NCI-H1048 (cell line): ENCODE data around the gene PAN2.
"Not testable (repeated sequence)": the region's sequence is repeated elsewhere in the genome, so short reads cannot be mapped to it uniquely, and the experiment has no call there.

Experiments used
- DNase-seq: peaks from one replicate; lab custom pipeline; 2025; lab: John Stamatoyannopoulos, UW

The PAN2 gene

GRCh38 chr12:56346675-56347074, 12.9 kb upstream of the PAN2 start:
- no peak for DNase-seq

GRCh38 chr12:56342290-56342689, 8.5 kb upstream of the PAN2 start:
- DNase-seq: not testable (repeated sequence)

- no peak for DNase-seq
Observed at GRCh38 chr12:56341616-56342015, 7.8 kb upstream of the PAN2 start.

- DNase-seq: no peak
Observed at GRCh38 chr12:56339158-56339422, 5.3 kb upstream of the PAN2 start.

GRCh38 chr12:56338308-56339157, 4.7 kb upstream of the PAN2 start, which contains the start of gene IL23A:
TSS of gene IL23A (plus strand) at chr12:56338884. CDS start at chr12:56339045, 161 bp downstream.
- no peak for DNase-seq

GRCh38 chr12:56337753-56338251, 4.0 kb upstream of the PAN2 start:
- DNase-seq: no peak

DNA sequence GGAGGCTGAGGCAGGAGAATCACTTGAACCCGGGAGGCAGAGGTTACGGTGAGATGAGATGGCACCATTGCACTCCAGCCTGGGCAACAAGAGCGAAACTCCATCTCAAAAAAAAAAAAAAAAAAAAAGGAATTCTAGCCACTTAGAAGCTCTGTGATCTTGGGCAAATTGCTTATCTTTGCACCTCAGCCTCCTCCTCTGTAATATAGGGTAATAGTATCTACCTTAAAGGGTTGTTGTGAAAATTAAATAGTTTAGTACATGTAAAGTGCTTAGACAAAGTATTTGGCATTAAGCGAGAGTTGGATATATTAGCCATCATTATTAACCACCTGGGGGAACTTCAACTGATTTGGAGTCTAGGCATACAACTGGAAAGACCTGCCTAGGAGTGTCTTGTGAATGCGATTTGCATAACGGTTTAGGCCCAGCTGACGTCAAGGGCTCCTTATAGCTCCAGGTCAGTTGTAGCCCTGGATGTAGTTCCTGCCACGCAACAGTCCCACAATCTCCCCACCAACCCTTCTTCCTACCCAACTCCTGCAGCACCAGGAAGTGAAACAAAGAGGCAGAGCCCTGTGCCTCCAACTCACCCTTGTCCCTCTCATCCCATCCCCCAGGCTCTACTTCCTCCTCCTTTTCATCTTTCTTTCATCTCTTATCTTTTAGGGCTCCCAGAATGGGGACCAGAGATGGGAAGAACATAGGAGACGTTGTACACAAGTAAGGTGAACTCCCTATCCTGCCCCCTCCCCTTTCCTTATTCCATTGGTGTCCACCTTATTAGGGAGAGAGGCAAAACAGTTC, 2.8 kb upstream of the PAN2 start:
- DNase-seq: peak; percentile 37

DNA sequence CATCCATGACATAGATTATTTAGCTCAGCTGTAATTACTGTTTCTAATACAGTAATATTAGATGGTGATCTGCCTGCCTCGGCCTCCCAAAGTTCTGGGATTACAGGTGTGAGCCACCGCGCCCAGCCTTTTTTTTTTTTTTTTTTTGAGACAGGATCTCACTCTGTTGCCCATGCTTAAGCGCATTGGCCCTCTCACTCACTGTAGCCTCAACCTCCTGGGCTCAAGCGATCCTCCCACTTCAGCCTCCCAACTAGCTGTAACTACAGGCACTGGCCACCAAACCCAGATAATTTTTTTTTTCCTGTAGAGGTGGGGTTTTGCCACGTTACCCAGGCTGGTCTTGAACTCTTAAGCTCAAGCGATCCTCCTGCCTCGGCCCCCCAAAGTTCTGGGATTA, 1.7 kb upstream of the PAN2 start:
- not testable (repeated sequence) for DNase-seq

DNA sequence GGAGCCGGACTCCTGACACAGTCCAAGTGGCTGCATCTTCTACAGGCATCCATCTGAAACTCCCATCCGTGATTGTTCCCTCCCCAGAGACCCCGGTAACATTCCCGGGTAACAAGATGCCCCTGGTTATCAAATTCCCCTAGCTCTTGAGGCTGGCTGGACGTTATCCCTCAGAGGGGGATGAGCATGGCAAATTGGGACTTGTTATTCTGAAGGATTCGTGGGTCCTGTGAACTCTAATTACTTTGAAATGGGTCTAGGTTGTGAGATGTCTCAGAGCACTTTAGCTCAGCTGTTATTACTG, 642 bp upstream of the PAN2 start:
- DNase-seq: no peak

DNA sequence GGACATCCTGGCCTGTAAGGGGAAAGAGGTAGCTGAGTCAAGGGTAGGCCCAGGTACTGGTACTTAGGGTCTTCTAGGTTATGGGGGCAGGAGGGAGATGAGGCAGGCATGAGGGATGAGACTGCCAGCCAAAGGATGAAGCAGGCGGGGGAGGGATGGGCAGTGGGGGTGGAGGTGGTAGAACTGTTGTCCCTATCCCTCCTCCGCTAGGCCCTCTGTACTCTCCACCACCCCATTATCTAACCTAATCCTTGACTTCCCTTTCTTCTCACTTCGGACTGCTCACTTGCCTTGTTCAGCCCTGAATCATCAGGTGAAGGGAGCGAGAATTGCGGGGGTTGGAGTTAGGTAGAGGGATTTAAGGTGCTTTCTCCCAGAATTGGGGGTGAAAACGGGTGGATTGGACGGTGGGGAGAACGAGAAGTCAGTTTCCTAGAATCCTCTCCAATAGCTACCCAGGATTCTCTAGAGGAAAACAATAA, 562 bp downstream of the PAN2 start:
- no peak for DNase-seq

DNA sequence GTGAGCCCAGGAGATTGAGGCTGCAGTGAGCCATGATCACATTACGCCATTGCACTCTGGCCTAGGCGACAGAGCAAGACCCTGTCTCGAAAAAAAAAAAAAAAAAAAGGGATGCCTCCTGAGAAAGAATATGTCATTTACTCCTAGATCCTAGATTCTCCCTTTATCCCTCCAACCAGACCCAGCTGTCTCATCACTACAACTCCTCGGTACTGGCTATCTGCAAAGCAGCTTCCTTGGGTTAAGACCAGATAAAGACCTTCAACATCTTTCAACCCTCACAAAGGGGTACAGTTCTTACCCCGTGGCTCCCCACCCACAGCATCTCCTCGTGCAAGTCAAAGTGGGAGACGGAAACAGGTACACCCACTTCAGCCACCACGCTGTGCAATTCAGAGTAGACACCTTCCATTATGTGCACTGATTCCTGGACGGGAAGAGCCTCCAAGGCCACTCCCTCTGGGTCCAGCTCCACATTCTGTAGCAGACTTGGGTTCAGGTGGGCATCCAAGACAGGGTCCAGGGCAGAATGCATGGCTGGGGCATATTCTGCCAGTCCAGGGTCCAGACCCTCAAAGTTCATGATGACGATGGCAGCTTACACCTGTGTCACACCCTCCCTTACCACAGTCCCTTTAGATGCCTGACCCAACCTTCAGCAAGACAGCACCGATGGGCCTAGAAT, 1.1 kb downstream of the PAN2 start:
- no peak for DNase-seq

DNA sequence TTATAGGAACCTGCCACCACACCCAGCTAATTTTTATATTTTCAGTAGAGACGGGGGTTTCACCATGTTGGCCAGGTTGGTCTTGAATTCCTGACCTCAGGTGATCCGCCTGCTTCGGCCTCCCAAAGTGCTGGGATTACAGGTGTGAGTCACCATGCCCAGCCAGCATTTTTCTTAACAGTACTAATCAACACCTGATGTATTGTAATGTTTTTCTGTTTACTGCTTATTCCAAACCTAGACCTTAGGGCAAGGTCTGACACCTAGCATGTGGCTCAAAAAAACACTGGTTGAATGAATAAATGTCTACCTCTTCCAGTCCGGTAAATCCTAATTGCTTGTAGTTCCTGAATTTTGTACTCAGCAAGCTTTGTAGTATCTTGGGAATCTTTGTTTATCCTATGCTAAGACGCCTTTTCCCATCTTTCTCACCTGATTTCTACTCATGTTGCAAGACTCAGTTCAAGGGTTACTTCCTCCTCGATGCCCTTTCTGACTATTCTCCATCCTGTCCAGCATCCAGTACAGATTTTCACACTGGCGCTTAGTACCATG, 2.8 kb downstream of the PAN2 start:
- no peak for DNase-seq

DNA sequence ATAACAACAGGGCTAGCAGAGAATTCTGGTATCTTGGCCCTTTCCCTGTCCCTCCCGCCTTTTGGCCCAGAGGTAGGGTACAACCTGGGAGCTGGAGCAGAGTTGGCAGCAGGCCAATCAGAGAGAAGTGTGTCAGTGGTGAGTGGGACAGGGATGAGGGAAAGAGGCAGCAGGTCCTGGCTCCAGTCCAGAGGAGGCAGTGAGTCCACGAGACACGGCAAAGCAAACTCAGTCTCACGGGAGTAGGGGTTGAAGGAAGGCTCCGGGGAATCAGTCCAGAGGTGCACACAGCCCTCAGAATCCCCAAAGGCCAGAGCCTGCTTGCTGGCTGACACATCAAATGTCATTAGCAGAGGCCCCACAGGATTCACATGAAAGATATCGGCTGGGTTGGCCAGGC, 7.3 kb downstream of the PAN2 start:
- no peak for DNase-seq

DNA sequence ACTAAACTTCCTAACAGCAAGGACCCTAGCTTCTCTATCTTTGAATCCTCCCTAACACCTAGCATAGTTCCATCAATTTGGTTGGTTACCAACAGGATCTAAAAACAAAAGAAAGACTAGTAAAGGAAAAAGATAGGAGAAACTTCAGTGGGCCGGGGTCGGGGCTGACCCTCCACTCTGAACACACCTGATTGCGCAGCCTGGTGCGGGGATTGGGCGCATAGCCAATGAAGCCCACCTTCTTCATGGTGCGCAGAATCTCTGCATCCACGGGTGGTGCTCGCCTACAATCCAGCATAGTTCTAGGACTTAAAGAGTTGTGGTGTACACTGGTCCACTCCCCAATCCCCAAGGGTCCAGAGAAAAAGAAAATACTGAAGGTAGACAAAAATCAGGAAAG, 7.7 kb downstream of the PAN2 start:
- DNase-seq: no peak

DNA sequence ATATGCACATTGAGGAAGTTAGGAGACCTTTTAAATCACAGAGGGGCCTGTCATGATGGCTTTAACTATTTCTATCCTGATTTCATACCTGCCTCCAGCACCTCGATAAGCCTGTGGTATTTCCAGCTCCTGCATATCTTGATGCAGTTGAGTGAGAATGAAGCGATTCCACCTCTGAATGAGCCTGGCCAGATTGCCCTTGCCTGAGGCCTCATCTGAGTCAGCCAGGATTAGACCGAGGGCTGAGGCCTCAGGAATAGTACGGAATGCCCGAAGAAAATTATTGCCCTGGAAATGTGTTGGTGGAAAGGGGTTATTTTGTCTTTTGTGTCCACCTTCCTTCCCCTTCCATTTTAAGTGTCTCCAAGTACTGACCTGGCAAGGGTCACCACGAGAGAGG, 9.6 kb downstream of the PAN2 start:
- no peak for DNase-seq

GRCh38 chr12:56321610-56322009, 12.2 kb downstream of the PAN2 start:
- DNase-seq: not testable (repeated sequence)

DNA sequence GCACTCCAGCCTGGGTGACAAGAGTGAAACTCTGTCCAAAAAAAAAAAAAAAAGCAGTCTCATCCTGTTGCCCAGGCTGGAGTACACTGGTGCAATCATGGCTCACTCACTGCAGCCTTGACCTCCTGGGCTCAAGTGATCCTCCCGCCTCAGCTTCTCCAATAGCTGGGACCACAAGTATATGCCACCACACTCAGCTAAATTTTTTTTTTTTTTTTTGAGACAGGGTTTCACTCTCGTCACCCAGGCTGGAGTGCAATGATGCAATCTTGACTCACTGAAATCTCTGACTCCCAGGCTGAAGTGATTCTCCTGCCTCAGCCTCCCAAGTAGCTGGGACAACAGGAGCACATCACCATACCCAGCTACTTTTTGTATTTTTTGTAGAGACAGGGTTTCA, 12.8 kb downstream of the PAN2 start:
- DNase-seq: no peak

GRCh38 chr12:56317675-56318074, 16.1 kb downstream of the PAN2 start:
- DNase-seq: no peak

GRCh38 chr12:56315622-56316473, 18.0 kb downstream of the PAN2 start, which contains the start of gene CNPY2:
TSS of gene CNPY2 (minus strand) at chr12:56315988. CDS start at chr12:56315217, 771 bp downstream.
- DNase-seq: peak; percentile 88

DNA sequence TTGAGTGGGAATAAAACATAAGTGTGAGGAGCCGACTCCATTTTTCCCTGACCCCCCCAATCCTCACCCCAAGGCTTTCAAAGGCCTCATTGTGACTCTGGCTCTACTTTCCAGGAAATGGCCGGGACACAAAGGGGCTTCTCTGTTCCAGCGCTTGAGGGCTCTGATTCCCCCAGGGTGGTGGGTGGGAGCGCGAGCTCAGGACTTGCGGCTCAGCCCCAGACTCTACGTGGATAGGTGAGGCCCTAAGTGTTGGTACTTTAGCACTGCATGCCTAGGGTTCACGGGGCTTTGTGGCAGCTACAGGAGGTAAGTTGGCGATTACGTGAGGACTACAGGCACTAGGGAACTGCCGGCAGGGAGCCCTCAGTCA, 18.6 kb downstream of the PAN2 start:
- DNase-seq: no peak

DNA sequence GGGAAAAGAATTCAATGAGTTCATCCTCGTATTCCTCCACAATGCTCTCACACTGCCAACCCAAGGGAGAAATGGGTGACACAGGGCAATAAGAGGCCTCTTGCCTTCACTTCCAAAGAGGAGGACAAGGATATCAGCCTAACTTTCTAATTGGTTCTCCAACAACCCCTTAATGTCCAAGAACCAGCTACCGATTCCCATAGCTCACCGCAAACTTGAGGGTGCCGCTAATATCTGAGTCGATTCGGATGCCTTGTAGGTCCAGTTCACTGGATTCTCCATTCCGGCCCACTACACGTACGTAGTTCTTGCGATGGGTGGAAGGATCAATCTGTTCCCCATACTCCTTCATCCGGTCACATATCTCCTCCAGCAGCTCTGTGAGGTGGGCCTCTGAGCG, 22.8 kb downstream of the PAN2 start:
- no peak for DNase-seq
